Effector memory CD4-positive, alpha-beta T cell (primary cell): ENCODE data around the gene ADCY1.

Experiments
- DNase-seq, 3 donors: peaks; one replicate each; pipeline ENCODE4 v3.0.0-alpha.2; 2020
- H3K27ac ChIP-seq: 2 replicates; pipeline ENCODE4 v1.7.0; 2013; ENCODE audit warnings: mild to moderate bottlenecking, low read length, moderate library complexity; ENCODE audit not compliant: insufficient read depth, poor library complexity, severe bottlenecking
- H3K27me3 ChIP-seq: replicated peaks from 2 replicates; pipeline ENCODE4 v1.7.0; 2013; ENCODE audit warnings: mild to moderate bottlenecking, low read length; ENCODE audit not compliant: insufficient read depth, control insufficient read depth, poor library complexity, severe bottlenecking
- H3K36me3 ChIP-seq: 2 replicates; pipeline ENCODE4 v1.7.0; 2013; ENCODE audit warnings: mild to moderate bottlenecking, low read length, moderate library complexity; ENCODE audit not compliant: control insufficient read depth, insufficient read depth
- H3K4me1 ChIP-seq: 2 replicates; pipeline ENCODE4 v1.7.0; 2013; ENCODE audit warnings: low read length, mild to moderate bottlenecking; ENCODE audit not compliant: control insufficient read depth, insufficient read depth, poor library complexity, severe bottlenecking
- H3K4me3 ChIP-seq: 2 replicates; pipeline ENCODE4 v1.7.0; 2013; ENCODE audit warnings: low read length, low read depth, mild to moderate bottlenecking; ENCODE audit not compliant: insufficient read depth, poor library complexity, severe bottlenecking
- H3K9me3 ChIP-seq: 2 replicates; pipeline ENCODE4 v1.7.0; 2013; ENCODE audit warnings: mild to moderate bottlenecking, low read length, moderate library complexity; ENCODE audit not compliant: control insufficient read depth

ADCY1 gene

DNA sequence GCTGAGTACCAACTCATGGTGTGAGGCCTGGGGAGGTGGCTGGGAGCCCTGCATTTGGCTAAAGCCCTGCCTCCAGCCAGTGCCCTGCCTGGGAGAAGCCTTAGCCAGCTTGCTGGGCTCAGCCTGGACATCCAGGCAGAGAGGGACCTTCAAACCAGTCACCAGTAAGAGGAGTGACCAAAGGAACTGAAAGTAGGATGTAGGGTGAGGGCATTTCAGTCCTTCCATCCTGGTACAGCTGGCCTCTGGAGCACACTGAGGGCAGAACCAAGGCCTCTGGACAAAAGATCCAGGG is 124.8 kb downstream of the ADCY1 start:
- no peak for DNase-seq
- Histone ChIP-seq H3K4me1 (no peaks in the 10 kb centered on the region), H3K27ac (no peak overlapping the region), H3K36me3 (no peaks in the 10 kb centered on the region), H3K27me3 (no peaks in the 10 kb centered on the region), H3K4me3 (no peak overlapping the region), H3K9me3 (no peaks in the 10 kb centered on the region)

GRCh38 chr7:45699726-45700390 is 125.7 kb downstream of the ADCY1 start:
- no peak overlapping the region for H3K27ac ChIP-seq
- no peaks in the 10 kb centered on the region for H3K36me3 ChIP-seq
- no peaks in the 10 kb centered on the region for H3K4me1 ChIP-seq
- no peaks in the 10 kb centered on the region for H3K9me3 ChIP-seq
- H3K27me3 ChIP-seq, result no peaks in the 10 kb centered on the region
- H3K4me3 ChIP-seq, result no peak overlapping the region
- DNase-seq, result no peak

- Histone ChIP-seq H3K27ac (no peak overlapping the region), H3K36me3 (no peaks in the 10 kb centered on the region), H3K27me3 (no peaks in the 10 kb centered on the region), H3K4me1 (no peaks in the 10 kb centered on the region), H3K9me3 (no peaks in the 10 kb centered on the region), H3K4me3 (no peak overlapping the region)
- DNase-seq, result no peak
Measured at GRCh38 chr7:45700556-45700955, 126.4 kb downstream of the ADCY1 start.

- Histone ChIP-seq H3K27ac (no peak overlapping the region), H3K9me3 (no peaks in the 10 kb centered on the region), H3K36me3 (no peaks in the 10 kb centered on the region), H3K4me3 (no peak overlapping the region), H3K27me3 (no peaks in the 10 kb centered on the region), H3K4me1 (no peaks in the 10 kb centered on the region)
- DNase-seq, result no peak
Measured at GRCh38 chr7:45701701-45702510, 127.7 kb downstream of the ADCY1 start.

DNA sequence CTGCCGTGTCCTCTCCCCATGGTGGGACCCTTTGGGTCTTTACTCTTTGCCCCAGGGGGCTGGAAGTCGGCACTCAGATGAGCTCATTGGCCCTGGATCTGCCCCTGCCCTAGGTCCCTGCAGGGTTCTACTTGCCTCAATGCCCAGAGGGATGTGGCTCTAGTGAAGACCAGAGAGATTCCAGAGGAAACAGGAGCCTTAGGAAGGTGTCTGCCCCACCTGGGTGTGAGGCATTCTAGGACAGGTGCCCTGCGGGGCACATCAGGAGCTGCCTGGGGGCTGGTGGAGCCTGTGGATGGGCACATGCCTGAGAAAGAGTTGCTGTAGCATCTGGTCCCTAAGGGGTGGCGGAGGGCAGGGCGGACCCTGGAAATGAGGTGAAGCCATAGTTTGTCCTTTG is 128.6 kb downstream of the ADCY1 start:
- DNase-seq, result no peak
- Histone ChIP-seq H3K4me1 (no peaks in the 10 kb centered on the region), H3K4me3 (no peak overlapping the region), H3K9me3 (no peaks in the 10 kb centered on the region), H3K27ac (no peak overlapping the region), H3K27me3 (no peaks in the 10 kb centered on the region), H3K36me3 (no peaks in the 10 kb centered on the region)

- no peaks in the 10 kb centered on the region for H3K4me1 ChIP-seq
- H3K9me3 ChIP-seq, result no peaks in the 10 kb centered on the region
- H3K4me3 ChIP-seq, result no peak overlapping the region
- no peak overlapping the region for H3K27ac ChIP-seq
- no peaks in the 10 kb centered on the region for H3K36me3 ChIP-seq
- H3K27me3 ChIP-seq, result no peaks in the 10 kb centered on the region
- DNase-seq, result no peak
Measured at GRCh38 chr7:45703373-45703821, 129.2 kb downstream of the ADCY1 start.

GRCh38 chr7:45703911-45704682 is 129.9 kb downstream of the ADCY1 start:
- H3K36me3 ChIP-seq, result no peaks in the 10 kb centered on the region
- no peaks in the 10 kb centered on the region for H3K4me1 ChIP-seq
- no peaks in the 10 kb centered on the region for H3K27me3 ChIP-seq
- H3K9me3 ChIP-seq, result no peaks in the 10 kb centered on the region
- DNase-seq, result no peak
- H3K27ac ChIP-seq, result no peak overlapping the region
- H3K4me3 ChIP-seq, result no peak overlapping the region

- H3K27me3 ChIP-seq, result no peaks in the 10 kb centered on the region
- no peak for DNase-seq
- H3K4me3 ChIP-seq, result no peak overlapping the region
- H3K36me3 ChIP-seq, result no peaks in the 10 kb centered on the region
- no peak overlapping the region for H3K27ac ChIP-seq
- no peaks in the 10 kb centered on the region for H3K9me3 ChIP-seq
- no peaks in the 10 kb centered on the region for H3K4me1 ChIP-seq
Measured at GRCh38 chr7:45704683-45705016, 130.5 kb downstream of the ADCY1 start.

DNA sequence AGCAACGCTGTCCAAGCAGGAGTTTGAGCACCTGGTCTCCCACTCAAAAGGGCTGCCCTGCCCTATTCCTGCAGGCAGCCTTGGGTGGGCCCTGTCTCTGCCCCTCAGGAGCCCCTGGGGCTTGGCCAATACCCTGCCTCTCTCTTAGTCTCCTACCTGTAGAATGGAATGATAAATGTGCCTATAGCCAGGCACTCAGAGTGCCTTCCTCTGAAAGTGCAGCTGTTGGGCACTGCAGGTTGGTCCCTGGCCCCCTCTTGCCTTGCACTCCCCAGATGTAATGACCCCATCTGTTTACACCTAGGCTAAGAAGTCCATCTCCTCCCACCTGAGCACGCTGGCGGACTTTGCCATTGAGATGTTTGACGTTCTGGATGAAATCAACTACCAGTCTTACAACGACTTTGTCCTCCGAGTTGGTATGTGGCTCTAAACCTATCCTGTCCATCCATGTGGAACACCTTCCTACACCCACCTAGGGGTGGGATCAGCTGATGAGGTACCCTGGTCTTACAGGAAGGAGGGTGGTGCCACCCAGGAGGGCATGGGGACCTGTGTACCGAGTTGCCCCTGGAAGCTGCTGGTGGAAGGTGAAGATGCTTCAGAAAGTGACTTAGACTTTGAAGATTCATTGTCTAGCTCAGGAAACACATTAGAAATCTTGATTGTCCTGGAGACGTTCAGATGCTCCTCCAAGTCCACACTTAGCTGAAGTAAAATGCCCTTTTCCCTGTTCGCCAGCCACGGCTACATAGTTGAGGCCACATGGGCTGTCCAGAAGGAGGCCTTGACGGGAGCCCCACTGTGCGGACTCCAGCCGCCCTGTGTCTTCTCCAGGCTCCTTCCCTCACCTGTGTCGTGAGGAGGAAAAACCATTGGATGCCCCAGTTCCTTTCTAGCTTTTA is 134.1 kb downstream of the ADCY1 start:
- Histone ChIP-seq H3K9me3 (no peaks in the 10 kb centered on the region), H3K4me1 (no peaks in the 10 kb centered on the region), H3K36me3 (no peaks in the 10 kb centered on the region), H3K4me3 (no peak overlapping the region), H3K27ac (no peak overlapping the region), H3K27me3 (no peaks in the 10 kb centered on the region)
- DNase-seq, result no peak
